Panc1 (cell line): ENCODE results near the gene GUCY1B1. TPM values are rescaled to one million over a fixed set of nuclear protein-coding genes. Genes with fewer than 3 reads are reported as not detected.

Source experiments
- ATAC-seq: fragments of 200-7000 bp; cut with Tn5 transposase; 2 replicates; pipeline ENCODE4 v1.9.1; 2020; ENCODE audit warnings: mild to moderate bottlenecking, moderate library complexity
- BruUV-seq: library from RNA; stranded (reverse); fragments of 400-500 nt; replicated peaks from 2 replicates; lab custom pipeline; 2021; lab: Mats Ljungman, UMichigan
- CTCF ChIA-PET: fragments of 300-600 bp; sonication (Branson Sonifier 250); formaldehyde crosslinking; loops from one replicate; lab custom pipeline; 2022; ENCODE audit warnings: antibody characterized with exemption; lab: Charles Lee
- POLR2A ChIA-PET: fragments of 300-600 bp; sonication (Branson Sonifier 250); formaldehyde crosslinking; loops from one replicate; lab custom pipeline; 2022; ENCODE audit warnings: antibody characterized with exemption; lab: Charles Lee
- DNase-seq: peaks from one replicate; pipeline ENCODE4 v3.0.0-alpha.2; 2010; ENCODE audit warnings: low read depth, low spot score
- H3K27ac ChIP-seq: 2 replicates; pipeline ENCODE4 v1.5.1; 2011; ENCODE audit warnings: mild to moderate bottlenecking, low read length, inconsistent platforms
- H3K27me3 ChIP-seq: fragments of 200-500 bp; sonication (Bioruptor generic); 2 replicates; pipeline ENCODE4 v1.6.0; 2014; ENCODE audit warnings: low read length, inconsistent platforms; ENCODE audit not compliant: control insufficient read depth, insufficient read depth
- H3K36me3 ChIP-seq: fragments of 200-500 bp; sonication (Bioruptor generic); 2 replicates; pipeline ENCODE4 v1.5.1; 2014; ENCODE audit warnings: inconsistent platforms, mild to moderate bottlenecking, low read length, moderate library complexity; ENCODE audit not compliant: control insufficient read depth, insufficient read depth
- H3K4me1 ChIP-seq: 2 replicates; pipeline ENCODE4 v1.5.1; 2011; ENCODE audit warnings: inconsistent platforms, mild to moderate bottlenecking, low read length, moderate library complexity; ENCODE audit not compliant: control insufficient read depth, insufficient read depth
- H3K4me3 ChIP-seq, 2 experiments: 2 replicates each; pipeline ENCODE4 v1.5.1; 2011 to 2012; ENCODE audit warnings: low read depth in 2 of 2, low read length in 2 of 2, mild to moderate bottlenecking in 2 of 2, inconsistent platforms in 1 of 2, moderate library complexity in 1 of 2
- H3K9me3 ChIP-seq: fragments of 200-500 bp; sonication (Bioruptor generic); 2 replicates; pipeline ENCODE4 v1.5.1; 2014; ENCODE audit warnings: low read depth, mild to moderate bottlenecking, inconsistent platforms, low read length, moderate library complexity; ENCODE audit not compliant: control insufficient read depth, insufficient read depth
- POLR2AphosphoS5 ChIP-seq: IDR thresholded peaks from 2 replicates; pipeline ENCODE4 v1.6.1; 2012; ENCODE audit warnings: mild to moderate bottlenecking, low read depth, low read length, moderate library complexity
- SIN3A ChIP-seq: IDR thresholded peaks from 2 replicates; pipeline ENCODE4 v1.6.1; 2012; ENCODE audit warnings: low read depth, mild to moderate bottlenecking, low read length, moderate library complexity, borderline replicate concordance; ENCODE audit not compliant: insufficient read depth
- TCF7L2 ChIP-seq: IDR thresholded peaks from 2 replicates; pipeline ENCODE4 v1.6.1; 2011; ENCODE audit warnings: mild to moderate bottlenecking, low read depth, low read length, inconsistent platforms
- in situ Hi-C: cut with HindIII; loops from 2 replicates; pipeline ENCODE4 v1.10.0; 2016; ENCODE audit warnings: low sequenced_read_pairs, low pct_unique_long_range_greater_than_20kb
- intact Hi-C: fragments of 100-400 bp; cut with micrococcal nuclease; formaldehyde crosslinking; loops from one replicate; pipeline ENCODE4 v1.10.0; 2022; ENCODE audit not compliant: unreplicated experiment
- total RNA-seq: library from RNA; stranded (reverse); gene quantifications from one replicate; pipeline ENCODE4 v1.2.1, GENCODE V29; 2021; ENCODE audit not compliant: unreplicated experiment
- TF ChIP-seq, protein P1 (sequence below): fragments of 450-650 bp; IDR thresholded peaks from 2 replicates; pipeline ENCODE4 v1.5.1; 2017; ENCODE audit warnings: mild to moderate bottlenecking
- TF ChIP-seq, protein P2 (sequence below), 2 experiments: IDR thresholded peaks; 2 replicates each; pipeline ENCODE4 v1.6.1; 2011 to 2012; ENCODE audit warnings: low read depth in 2 of 2, control low read depth in 1 of 2, low read length in 1 of 2, mild to moderate bottlenecking in 1 of 2, moderate library complexity in 1 of 2; ENCODE audit not compliant: insufficient read depth in 1 of 2

GUCY1B1 gene
- total RNA-seq, 1 experiment from 2014 or later = 0.36 TPM

DNA sequence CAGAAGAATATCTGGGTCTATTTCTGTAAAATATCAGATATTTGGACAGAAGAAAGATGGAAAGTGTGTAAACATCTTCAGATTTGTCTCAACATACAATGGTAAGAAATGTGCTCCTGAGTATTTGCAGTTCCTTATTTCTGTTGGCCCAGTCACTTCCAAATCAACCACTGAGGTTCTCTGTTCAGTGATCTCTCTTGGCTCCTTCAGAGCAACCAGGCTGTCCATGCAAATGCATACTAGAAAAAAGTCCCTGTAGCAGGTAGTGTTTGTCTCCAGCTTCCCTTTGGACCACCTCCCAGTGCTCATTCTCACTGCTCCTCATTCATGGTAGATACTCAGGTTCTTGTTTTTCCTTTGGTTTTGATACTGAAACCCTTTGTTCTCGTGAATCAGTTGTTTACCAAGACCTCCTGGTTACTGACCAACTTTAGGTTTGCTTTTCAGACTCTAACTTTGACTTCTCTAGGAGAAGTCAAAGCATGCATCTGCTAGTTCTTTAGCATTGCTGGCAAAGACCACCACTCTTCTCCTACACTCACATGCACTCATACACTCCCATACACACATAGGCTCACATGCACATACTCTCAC is 78.5 kb downstream of the GUCY1B1 start:
- ATAC-seq (no peak), DNase-seq (no peak)
- Histone ChIP-seq H3K27ac (no peak overlapping the region), H3K4me3 (no peak overlapping the region), H3K9me3 (no peaks in the 10 kb centered on the region), H3K27me3 (no peaks in the 10 kb centered on the region), H3K4me1 (no peaks in the 10 kb centered on the region), H3K36me3 (no peaks in the 10 kb centered on the region)
- ChIA-PET POLR2A (no interaction called here), CTCF (no interaction called here)
- intact Hi-C loops = no loop called here
- TF ChIP-seq, protein P1, sequence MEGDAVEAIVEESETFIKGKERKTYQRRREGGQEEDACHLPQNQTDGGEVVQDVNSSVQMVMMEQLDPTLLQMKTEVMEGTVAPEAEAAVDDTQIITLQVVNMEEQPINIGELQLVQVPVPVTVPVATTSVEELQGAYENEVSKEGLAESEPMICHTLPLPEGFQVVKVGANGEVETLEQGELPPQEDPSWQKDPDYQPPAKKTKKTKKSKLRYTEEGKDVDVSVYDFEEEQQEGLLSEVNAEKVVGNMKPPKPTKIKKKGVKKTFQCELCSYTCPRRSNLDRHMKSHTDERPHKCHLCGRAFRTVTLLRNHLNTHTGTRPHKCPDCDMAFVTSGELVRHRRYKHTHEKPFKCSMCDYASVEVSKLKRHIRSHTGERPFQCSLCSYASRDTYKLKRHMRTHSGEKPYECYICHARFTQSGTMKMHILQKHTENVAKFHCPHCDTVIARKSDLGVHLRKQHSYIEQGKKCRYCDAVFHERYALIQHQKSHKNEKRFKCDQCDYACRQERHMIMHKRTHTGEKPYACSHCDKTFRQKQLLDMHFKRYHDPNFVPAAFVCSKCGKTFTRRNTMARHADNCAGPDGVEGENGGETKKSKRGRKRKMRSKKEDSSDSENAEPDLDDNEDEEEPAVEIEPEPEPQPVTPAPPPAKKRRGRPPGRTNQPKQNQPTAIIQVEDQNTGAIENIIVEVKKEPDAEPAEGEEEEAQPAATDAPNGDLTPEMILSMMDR = no peak
- TF ChIP-seq, protein P2, sequence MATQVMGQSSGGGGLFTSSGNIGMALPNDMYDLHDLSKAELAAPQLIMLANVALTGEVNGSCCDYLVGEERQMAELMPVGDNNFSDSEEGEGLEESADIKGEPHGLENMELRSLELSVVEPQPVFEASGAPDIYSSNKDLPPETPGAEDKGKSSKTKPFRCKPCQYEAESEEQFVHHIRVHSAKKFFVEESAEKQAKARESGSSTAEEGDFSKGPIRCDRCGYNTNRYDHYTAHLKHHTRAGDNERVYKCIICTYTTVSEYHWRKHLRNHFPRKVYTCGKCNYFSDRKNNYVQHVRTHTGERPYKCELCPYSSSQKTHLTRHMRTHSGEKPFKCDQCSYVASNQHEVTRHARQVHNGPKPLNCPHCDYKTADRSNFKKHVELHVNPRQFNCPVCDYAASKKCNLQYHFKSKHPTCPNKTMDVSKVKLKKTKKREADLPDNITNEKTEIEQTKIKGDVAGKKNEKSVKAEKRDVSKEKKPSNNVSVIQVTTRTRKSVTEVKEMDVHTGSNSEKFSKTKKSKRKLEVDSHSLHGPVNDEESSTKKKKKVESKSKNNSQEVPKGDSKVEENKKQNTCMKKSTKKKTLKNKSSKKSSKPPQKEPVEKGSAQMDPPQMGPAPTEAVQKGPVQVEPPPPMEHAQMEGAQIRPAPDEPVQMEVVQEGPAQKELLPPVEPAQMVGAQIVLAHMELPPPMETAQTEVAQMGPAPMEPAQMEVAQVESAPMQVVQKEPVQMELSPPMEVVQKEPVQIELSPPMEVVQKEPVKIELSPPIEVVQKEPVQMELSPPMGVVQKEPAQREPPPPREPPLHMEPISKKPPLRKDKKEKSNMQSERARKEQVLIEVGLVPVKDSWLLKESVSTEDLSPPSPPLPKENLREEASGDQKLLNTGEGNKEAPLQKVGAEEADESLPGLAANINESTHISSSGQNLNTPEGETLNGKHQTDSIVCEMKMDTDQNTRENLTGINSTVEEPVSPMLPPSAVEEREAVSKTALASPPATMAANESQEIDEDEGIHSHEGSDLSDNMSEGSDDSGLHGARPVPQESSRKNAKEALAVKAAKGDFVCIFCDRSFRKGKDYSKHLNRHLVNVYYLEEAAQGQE (IDR thresholded peaks at IDR 0.05; ENCODE audit: insufficient read depth in 1 of 2, low read depth in 2 of 2, low read length in 1 of 2) = no peak
- TF ChIP-seq POLR2AphosphoS5 = no peak
- TF ChIP-seq TCF7L2 = no peak
- TF ChIP-seq SIN3A = no peak
- no TSS peak for BruUV-seq
- in situ Hi-C loops = no loop called here

DNA sequence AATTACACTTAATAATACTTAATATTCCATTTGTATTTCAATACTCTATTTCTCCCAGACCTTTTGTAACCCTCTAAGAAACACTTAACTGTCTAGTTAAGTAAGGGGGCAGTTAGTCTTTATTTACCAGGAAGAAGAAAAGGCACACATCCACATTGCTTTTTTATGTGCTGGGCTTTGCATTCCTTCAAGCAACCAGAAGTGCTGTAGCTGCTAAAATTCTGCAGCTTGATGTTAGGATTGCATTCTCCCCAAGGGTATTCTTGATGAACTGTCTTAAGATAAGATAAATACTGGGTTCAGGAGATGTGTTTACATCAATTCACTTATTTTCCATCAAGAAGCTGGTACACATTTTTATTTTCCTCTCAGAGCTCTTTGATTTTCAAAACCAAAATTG is 83.3 kb downstream of the GUCY1B1 start:
- in situ Hi-C loops = no loop called here
- Histone ChIP-seq H3K27ac (no peak overlapping the region), H3K4me3 (no peak overlapping the region), H3K36me3 (no peaks in the 10 kb centered on the region), H3K9me3 (no peaks in the 10 kb centered on the region), H3K4me1 (no peaks in the 10 kb centered on the region), H3K27me3 (no peaks in the 10 kb centered on the region)
- CTCF ChIA-PET = no interaction called here
- no TSS peak for BruUV-seq
- intact Hi-C loops = no loop called here
- TF ChIP-seq, protein P1 = no peak
- TF ChIP-seq, protein P2 (IDR thresholded peaks at IDR 0.05; ENCODE audit: insufficient read depth in 1 of 2, low read depth in 2 of 2, low read length in 1 of 2) = no peak
- TF ChIP-seq SIN3A = no peak
- no peak for TF ChIP-seq POLR2AphosphoS5
- no peak for TF ChIP-seq TCF7L2
- POLR2A ChIA-PET = no interaction called here
- DNase-seq (no peak), ATAC-seq (no peak)
